GM12878 (cell line): ENCODE measurements around the gene TMEM63B.

Experiments used
- CEBPB ChIP-seq, 2 experiments: fragments of 150-350 bp in 1 of 2; IDR thresholded peaks; 2 replicates each; pipeline ENCODE4 v1.6.1; 2012 to 2014; ENCODE audit warnings: low read depth in 2 of 2, low read length in 2 of 2, borderline replicate concordance in 1 of 2, inconsistent platforms in 1 of 2
- CTCF ChIP-seq, 3 experiments: IDR thresholded peaks in 2 of 3; conservative IDR thresholded peaks in 1 of 3; 2 replicates each; pipeline ENCODE4 v1.5.1; 2011; ENCODE audit warnings: low read depth in 3 of 3, low read length in 3 of 3, mild to moderate bottlenecking in 3 of 3, control low read depth in 2 of 3, moderate library complexity in 2 of 3, inconsistent platforms in 1 of 3, mixed read lengths in 1 of 3; ENCODE audit not compliant: control insufficient read depth in 2 of 3, insufficient read depth in 1 of 3; ENCODE audit errors: extremely low read depth in 1 of 3
- KLF5 ChIP-seq: fragments of 450-650 bp; IDR thresholded peaks from 2 replicates; pipeline ENCODE4 v1.6.1; 2014; ENCODE audit warnings: mild to moderate bottlenecking; ENCODE audit not compliant: partially characterized antibody
- NR2C2 ChIP-seq: IDR thresholded peaks from 2 replicates; pipeline ENCODE4 v1.6.1; 2011; ENCODE audit warnings: borderline replicate concordance, low read depth; ENCODE audit not compliant: control insufficient read depth, insufficient read length
- POLR2AphosphoS5 ChIP-seq: IDR thresholded peaks from 2 replicates; pipeline ENCODE4 v1.6.1; 2011; ENCODE audit warnings: mild to moderate bottlenecking, low read length, inconsistent platforms
- SUZ12 ChIP-seq: fragments of 200-600 bp; sonication (generic); IDR thresholded peaks from one replicate; pipeline ENCODE4 v1.6.1; 2018; ENCODE audit warnings: antibody characterized with exemption, mild to moderate bottlenecking; ENCODE audit not compliant: unreplicated experiment

DNA sequence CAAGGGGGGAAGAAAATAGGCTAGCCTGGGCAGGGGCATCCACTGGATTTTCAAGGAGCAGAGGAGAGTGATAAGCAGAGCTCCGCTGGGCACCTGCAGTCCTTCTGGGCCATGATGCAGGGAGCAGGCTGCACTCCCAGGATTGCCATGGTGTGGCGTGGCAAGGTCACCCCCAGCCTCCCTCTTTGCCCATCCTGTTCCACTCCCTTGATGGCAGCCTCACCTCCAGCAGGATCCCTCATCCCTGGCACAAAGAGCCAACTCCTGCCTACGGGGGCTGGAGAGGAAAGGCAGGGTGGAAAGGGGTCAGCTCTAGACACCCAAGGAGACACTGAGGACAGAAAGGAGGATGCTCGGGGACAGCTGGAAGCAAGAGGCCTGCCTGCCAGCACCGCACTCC lies 67.0 kb downstream of the TMEM63B start:
- TF ChIP-seq SUZ12 (no peak), CEBPB (IDR thresholded peaks at IDR 0.05; ENCODE audit: borderline replicate concordance in 1 of 2, low read depth in 2 of 2, low read length in 2 of 2) (no peak), NR2C2 (no peak), KLF5 (no peak), POLR2AphosphoS5 (no peak), CTCF (IDR thresholded peaks at IDR 0.05 in 2 of 3, conservative IDR thresholded peaks at IDR 0.05 in 1 of 3; ENCODE audit: control insufficient read depth in 2 of 3, extremely low read depth in 1 of 3, insufficient read depth in 1 of 3, low read depth in 3 of 3, low read length in 3 of 3) (no peak)
